ENCODE data around the gene SLC25A30.
A peak's percentile ranks its signal among the peaks of the same experiment; 100 is the strongest.
"Not testable (repeated sequence)": the region's sequence is repeated elsewhere in the genome, so short reads cannot be mapped to it uniquely, and the experiment has no call there.

The SLC25A30 gene

DNA sequence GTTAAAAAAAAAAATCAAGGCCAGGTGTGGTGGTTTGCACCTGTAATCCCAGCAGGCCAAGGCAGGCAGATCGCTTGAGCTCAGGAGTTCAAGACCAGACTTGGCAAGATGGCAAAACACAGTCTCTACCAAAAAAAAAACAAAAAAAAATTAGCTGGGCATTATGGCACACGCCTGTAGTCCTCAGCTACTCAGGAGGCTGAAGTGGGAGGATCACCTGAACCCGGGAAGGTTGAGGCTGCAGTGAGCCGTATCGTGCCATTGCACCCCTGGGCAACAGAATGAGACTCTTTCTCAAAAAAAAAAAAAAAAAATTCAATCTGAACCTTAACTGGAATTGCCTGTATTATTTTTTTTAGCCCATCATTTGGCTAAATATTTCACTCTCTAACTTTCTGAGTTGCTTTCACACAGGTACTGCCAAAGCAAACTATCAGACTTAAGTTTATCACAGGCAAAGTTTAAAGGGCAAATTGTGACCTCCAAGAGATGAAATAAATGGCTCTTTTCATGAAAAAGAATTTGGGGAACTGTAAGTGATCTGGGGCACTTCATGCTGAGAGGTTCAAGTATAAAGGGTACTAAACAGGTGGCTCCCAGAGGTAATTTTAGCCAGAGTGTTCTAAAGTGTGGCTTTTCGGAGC lies 14.7 kb upstream of the SLC25A30 start:
- DNase-seq (ENCODE audit: low read depth in 2 of 2): no peak

DNA sequence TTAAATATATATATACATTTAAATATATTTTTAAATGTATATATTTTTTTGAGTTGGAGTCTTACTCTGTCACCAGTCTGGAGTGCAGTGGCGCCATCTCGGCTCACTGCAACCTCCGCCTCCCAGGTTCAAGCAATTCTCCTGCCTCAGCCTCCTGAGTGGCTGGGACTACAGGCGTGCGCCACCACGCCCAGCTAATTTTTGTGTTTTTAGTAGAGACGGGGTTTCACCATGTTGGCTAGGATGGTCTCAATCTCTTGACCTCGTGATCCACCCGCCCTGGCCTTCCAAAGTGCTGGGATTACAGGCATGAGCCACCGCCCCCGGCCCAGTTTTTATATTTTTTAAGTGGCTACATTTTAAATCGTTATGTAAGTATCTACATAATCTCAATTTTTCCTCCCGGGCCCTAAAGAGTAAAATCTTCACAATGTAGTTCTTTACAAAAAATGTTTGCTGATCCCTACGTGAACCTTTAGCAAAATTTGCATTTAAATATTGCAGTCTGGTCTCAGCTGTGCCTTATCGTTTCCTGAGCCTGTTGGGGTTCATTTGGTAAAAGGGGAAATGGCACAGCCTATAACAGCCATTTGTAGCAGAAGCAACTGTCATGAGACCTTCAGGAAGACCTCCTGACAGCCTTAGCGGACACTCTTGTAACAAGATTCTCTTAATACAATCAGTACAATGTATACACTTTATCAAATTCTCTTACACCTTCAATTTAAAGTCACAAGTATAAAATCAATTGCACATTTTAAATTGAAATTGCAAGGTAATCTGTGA lies 8.1 kb upstream of the SLC25A30 start:
- not testable (repeated sequence) for DNase-seq (ENCODE audit: low read depth in 2 of 2)

GRCh38 chr13:45422731-45423292 lies 4.6 kb upstream of the SLC25A30 start:
- no peak for DNase-seq (ENCODE audit: low read depth in 2 of 2)

DNA sequence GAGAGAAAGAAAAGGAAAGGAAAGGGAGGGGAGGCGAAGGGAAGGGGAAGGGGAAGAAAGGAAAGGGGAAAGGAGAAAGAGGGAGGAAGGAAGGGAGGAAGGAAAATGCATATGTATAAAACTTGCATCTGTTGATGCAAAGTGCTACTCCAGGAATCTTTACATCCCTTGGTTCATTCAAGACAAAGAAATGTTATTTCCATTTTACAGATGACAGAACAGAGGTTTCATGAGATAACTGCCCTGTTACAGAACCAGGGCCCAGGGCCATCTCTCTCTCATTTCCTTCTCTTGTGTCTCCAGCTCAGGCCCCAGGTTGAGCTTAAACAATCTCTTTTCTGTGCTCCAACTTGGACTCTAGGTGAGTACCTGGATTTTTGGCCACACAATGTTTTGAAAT lies 1.8 kb upstream of the SLC25A30 start:
- DNase-seq (ENCODE audit: low read depth in 2 of 2): no peak

DNA sequence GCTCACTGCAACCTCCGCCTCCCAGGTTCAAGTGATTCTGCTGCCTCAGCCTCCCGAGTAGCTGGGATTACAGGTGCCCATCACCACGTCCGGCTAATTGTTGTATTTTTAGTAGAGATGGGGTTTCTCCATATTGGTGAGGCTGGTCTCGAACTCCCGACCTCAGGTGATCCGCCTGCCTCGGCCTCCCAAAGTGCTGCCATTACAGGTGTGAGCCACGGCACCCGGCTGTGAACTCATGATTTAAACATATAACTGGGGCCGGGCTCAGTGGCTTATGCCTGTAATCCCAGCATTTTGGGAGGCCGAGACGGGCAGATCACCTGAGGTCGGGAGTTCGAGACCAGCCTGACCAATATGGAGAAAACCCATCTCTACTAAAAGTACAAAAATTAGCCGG lies 1.2 kb upstream of the SLC25A30 start:
- DNase-seq (ENCODE audit: low read depth in 2 of 2): not testable (repeated sequence)

DNA sequence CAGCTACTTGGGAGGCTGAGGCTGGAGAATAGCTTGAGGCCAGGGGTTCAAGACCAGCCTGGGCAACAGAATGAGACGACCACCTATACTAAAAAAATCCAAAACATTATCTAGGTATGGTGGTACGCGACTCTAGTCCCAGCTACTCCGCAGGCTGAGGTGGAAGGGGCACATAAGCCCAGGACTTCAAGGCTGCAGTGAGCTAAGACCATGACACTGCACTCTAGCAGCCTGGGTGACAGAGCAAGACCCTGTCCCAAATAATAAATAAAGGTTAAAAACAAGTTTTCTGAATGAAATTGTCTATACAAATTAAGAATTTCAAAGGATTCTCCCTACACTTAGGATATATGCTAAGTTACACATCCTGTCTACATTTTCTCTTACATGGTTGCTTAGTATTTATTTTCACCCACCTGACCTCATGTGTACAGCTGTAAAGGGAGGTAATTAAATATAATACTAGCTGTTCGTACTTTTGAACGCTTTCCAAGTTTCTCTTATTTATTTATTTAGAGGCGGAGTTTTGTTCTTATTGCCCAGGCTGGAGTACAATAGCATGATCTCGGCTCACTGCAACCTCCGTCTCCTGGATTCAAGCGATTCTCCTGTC lies 1.6 kb downstream of the SLC25A30 start:
- no peak for DNase-seq (ENCODE audit: low read depth in 2 of 2)

- DNase-seq (ENCODE audit: low read depth in 2 of 2): no peak
Measured at GRCh38 chr13:45415112-45415511, 3.1 kb downstream of the SLC25A30 start.

GRCh38 chr13:45413826-45414307 lies 4.3 kb downstream of the SLC25A30 start:
- no peak for DNase-seq (ENCODE audit: low read depth in 2 of 2)

DNA sequence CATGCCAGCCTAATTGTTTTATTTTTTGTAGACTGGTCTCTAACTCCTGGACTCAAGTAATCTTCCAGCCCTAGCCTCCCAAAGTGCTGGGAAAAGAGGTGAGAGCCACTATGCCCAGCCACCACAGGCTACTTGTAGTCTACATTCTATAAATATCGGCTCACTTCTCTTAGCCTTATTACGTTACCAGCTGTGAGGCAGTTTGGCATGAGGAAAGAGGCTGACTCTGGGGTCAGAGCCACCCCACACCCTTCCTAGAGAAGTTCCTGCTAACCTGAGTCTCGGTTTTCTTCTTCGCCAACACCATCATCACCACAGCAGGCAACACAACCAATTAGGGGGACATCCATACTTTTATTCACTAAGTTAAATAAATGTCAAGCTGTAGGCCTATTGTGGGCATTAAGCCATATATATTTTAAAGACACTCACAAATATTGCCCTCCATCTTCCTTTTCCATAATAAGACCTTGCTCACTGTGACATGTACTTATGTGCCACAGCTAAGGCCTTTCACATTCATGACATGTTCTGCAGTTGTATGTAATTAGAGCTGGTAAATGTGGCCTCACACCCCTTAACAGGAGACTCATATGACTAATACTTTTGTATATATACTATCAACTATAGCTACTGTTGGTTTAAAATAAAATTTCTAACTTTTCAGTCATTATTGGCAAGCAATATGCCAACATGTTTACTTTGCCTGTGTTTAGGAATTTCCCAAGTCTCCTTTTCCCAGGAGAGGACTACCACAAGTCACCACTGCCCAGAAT lies 5.7 kb downstream of the SLC25A30 start:
- no peak for DNase-seq (ENCODE audit: low read depth in 2 of 2)

- DNase-seq (ENCODE audit: low read depth in 2 of 2): no peak
Measured at GRCh38 chr13:45411631-45412030, 6.5 kb downstream of the SLC25A30 start.

GRCh38 chr13:45411221-45411620 lies 7.0 kb downstream of the SLC25A30 start:
- no peak for DNase-seq (ENCODE audit: low read depth in 2 of 2)

DNA sequence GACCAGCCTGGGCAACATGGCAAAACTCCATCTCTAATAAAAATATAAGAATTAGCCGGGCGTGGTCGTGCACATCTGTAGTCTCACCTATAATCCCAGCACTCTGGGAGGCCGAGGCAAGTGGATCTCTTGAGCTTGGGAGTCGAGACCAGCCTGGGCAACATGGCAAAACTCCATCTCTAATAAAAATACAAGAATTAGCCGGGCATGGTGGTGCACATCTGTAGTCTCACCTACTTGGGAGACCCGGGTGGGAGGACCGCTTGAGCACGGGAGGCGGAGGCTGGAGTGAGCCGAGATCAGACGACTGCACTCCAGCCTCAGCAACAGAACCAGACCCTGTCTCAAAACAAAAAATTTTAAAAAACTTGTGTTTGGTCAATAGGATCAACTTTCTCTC lies 7.7 kb downstream of the SLC25A30 start:
- DNase-seq (ENCODE audit: low read depth in 2 of 2): no peak

GRCh38 chr13:45410001-45410400 lies 8.2 kb downstream of the SLC25A30 start:
- no peak for DNase-seq (ENCODE audit: low read depth in 2 of 2)

GRCh38 chr13:45406421-45406820 lies 11.8 kb downstream of the SLC25A30 start:
- DNase-seq (ENCODE audit: low read depth in 2 of 2): no peak

DNA sequence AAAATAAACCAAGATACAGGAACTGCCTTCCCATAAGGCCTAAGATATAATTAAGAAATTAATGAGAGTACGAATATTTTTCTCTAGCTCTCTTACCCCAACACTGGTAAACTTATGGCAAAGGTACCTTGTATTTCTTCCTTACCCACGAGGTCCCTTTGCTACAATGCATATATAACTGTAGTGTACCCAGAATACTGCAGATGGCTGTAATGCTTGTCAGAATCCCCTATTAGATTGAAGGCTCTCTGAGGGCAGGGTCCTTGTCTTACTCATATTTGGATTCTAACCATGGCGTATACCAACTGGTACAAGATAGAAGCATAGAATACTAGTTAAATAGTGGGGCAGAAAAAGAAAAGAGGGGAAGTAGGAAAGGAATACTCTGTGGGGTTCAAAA lies 15.1 kb downstream of the SLC25A30 start:
- DNase-seq (ENCODE audit: low read depth in 2 of 2): no peak

DNA sequence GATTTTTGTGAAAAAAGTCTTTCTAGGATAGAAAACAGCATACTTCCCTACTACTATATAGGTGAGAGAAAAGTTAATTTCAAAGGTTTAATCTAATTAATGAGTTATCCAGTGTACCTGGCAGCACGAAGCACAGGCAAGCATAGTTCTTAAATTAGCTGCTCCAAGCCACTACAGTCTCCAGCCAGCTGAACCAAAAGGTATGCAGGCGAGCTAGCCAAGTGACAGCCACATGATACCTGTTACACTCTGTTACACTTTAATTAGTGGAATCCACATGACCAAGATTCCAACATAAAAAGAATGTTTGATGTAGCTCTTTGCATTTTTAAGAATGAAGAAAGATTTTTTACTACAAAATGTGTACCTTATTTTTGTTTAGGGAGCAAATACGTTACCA lies 15.5 kb downstream of the SLC25A30 start:
- DNase-seq (ENCODE audit: low read depth in 2 of 2): no peak

GRCh38 chr13:45401314-45401713 lies 16.9 kb downstream of the SLC25A30 start:
- no peak for DNase-seq (ENCODE audit: low read depth in 2 of 2)

DNA sequence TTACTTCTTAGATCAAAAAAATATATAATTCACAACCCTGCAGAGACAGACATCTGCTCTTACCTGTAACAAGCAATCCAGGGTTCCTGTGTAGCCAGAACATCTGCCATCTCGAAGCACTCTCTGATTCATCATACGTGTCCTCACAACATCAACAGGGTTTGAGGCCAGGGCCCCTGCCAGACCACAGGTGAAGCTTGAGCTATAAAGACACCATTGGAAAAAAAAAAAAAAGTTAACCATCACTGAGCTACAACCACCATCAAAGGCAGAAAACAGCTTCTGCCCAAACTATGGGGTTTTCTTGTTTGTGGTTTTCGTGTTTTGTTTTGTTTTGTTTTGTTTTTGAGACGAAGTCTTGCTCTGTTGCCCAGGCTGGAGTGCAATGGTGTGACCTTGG lies 19.3 kb downstream of the SLC25A30 start:
- peak in 1 of 2 donors; percentile 37 for DNase-seq (ENCODE audit: low read depth in 2 of 2)

DNA sequence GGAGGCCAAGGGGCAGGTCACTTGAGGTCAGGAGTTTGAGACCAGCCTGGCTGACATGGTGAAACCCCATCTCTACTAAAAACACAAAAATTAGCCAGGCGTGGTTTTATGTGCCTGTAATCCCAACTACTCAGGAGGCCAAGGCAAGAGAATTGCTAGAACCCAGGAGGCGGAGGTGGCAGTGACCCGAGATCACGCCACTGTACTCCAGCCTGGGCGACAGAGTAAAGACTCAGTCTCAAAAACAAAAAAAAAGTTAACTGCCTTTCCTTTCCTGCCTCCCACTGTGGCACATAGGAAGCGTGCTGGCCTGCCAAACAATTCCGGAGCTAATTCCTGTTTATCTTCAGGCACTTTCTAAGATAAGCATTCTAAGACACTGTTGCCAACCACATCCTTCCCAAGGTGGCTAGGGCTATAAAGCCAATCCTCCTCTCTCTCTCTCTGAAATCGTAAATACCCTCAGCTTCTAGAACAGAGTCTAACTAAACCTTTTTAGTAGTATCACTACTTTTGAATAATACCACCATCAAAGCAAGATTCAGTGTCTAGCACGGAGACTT lies 21.6 kb downstream of the SLC25A30 start:
- DNase-seq (ENCODE audit: low read depth in 2 of 2): no peak

DNA sequence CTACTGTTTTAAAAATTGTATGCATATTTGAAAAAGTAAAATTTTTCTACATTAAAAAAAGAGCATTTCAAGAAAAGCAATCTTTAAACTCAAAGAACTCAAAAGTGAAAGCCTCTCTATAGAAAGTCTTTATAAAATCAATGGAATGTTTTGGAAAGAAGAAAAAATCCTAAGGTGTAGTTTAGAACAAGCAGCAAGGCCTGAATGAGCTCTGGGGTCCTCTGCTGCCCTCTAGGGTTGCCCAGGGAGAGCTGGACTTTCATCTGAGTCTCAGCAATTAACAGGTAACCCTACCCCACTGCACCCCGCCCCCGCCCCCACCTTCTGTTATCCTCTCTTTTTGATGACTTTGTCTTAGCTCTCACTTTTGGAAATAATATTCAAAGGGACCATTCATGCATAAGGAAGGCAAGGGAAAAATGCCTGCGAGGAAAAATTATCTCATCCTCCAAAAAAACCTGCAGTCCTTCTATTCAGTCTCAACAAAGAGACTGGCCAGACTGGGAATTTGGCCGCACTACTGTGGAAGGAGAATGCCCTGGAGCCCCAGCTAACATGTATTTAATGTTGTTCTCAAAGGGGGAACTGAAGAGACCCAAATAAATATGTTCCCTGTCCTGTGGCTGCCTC lies 24.1 kb downstream of the SLC25A30 start:
- no peak for DNase-seq (ENCODE audit: low read depth in 2 of 2)

DNA sequence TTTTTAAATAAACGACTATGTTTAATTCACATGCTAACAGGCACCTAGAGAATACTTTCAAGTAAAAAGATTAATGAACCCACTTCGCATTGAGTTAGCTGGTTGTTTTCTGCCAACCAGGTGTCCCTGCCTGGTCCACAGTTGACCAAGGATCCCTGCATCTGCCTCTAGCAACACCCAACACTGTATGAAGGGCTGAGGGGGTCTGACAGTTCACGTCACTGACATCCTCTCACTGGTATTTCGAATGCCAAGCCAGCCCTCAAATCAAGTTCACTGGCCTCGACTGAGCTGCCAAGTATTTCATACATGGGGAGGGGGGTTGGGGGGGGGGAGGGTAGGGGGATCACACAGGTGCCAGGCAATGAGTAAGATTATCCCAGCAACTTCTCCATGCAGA lies 25.4 kb downstream of the SLC25A30 start:
- DNase-seq (ENCODE audit: low read depth in 2 of 2): no peak
